CD4-positive, alpha-beta T cell treated with Interleukin-4 for 4 hours (primary cell): ENCODE measurements around the gene MTMR12.
A peak's percentile ranks its signal among the peaks of the same experiment; 100 is the strongest.
"Not testable (repeated sequence)": the region's sequence is repeated elsewhere in the genome, so short reads cannot be mapped to it uniquely, and the experiment has no call there.

Source experiments
- DNase-seq: peaks from one replicate; pipeline ENCODE4 v3.0.0-alpha.2; 2020

Gene MTMR12

DNA sequence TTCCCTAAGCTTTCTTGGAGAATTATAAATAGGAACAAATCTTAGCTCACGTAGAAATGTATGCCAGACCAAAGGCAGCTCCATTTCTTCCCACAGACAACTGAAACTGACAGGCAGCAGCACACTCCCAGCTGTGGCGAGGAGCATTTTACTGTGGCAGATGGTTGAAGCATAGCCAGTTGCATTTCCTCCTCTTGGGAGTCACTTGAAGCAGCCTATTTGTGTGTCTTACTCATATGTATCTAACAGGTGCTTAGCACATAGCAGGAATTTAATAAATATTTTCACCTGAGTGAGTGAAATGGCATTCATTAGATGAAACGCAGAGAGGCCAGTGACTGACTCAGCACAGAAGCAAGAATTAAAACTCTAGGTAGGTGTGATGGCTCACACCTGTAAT is 12.3 kb upstream of the MTMR12 start:
- DNase-seq: no peak

- DNase-seq: no peak
Measured at GRCh38 chr5:32323741-32324140, 11.0 kb upstream of the MTMR12 start.

- no peak for DNase-seq
Measured at GRCh38 chr5:32322882-32323281, 10.1 kb upstream of the MTMR12 start.

- DNase-seq: not testable (repeated sequence)
Measured at GRCh38 chr5:32321787-32322186, 9.0 kb upstream of the MTMR12 start.

DNA sequence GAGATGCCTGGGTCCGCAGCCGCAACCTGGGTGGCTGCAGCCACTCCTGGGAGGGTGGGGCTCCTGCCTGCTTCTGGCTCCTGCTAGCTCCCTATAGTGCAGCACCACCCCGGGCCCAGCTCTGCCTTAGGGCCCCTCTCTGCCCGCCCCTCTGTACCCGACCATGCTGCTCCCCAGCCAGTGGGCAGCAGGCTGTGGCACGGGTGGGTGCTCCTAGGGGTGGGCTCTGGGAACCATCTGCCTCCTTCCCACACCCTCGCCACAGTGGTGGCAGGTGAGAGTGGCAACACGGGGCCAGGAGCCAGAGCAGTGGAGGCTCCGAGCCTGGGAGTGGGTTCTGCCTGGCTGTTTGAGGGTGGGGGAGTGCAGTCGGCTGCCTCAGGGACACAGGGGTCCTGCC is 7.8 kb upstream of the MTMR12 start:
- no peak for DNase-seq

DNA sequence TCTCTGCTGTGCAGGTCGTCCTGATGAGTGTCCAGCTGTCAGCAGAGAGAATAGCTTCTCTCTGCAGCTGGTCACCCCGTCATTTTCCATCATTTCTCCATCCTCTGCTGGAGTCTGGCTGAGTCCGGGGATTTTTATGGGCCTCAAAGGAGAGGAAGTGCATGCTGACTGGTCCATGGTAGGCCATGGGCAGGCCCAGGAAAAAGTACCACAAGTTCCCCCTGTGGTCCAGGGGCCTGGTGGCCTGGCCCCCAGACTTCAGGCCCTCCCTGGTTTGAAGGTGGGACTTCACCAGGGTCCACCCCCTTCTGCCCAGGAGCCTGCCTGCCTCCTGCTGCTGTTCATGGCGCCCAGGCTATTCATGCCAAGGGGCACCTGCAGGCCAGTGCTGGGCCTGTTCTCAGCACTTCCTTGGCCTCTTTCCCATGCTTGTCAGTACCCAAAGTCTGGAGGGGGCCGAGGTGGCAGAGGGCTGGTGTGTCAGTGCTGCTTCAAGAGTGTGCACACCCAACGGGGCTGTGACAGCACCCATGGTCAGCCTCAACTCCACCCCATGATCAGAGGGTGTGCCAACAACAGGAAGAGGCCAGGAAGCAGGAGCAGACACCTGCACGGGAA is 7.3 kb upstream of the MTMR12 start:
- DNase-seq: no peak

- no peak for DNase-seq
Measured at GRCh38 chr5:32319392-32319791, 6.7 kb upstream of the MTMR12 start.

GRCh38 chr5:32317041-32317440 is 4.3 kb upstream of the MTMR12 start:
- no peak for DNase-seq

DNA sequence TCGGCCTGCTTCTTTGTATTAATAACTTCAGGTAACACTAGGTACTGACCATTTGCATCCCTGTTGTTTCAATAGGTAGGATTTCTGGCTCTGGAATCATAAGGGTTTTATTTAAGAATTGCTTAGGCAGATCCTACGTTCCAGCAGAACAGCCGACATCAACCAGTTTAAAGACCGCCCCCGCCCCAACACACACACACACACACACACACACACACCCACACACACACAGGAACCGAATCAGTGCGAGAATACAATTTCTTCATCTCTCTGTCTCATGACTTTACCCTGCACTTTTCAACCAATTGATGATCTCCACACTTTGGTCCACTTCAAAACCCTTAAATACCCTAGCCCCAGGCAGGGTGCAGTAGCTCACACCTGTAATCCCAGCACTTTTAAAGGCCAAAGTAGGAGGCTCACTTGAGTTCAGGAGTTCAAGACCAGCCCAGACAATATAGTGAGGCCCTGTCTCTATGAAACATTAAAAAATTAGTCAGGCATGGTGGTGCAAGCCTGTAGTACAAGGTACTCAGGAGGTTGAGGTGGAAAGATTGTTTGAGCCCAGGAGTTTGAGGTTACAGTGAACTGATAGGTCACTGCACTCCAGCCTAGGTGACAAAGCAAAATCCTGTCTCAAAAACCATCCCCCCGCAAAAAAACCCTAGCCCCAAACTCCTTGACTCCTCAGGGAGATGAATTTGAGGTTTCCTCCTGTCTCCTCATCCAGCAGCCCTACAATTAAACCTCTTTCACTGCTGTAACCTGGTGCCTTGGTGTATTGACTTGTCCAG is 2.7 kb upstream of the MTMR12 start:
- no peak for DNase-seq

DNA sequence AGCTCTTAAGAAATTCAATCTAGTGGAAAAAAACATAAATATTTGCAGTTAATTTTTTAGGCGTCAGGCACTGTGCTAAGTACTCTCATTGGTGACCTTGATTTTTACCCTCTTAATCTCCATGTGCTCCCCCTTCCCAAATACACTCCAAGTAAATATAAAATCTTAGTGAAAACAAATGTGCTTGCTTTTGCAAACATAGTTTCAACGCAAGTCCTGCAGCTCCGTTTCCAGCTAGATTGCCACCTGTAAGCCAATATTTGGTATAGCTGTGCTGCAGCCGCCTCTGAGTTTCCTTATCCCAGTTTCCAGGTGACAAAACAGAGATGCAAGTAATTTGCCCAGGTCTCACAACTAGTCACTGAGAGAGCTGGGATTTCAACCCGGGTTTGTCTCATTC is 1.9 kb upstream of the MTMR12 start:
- DNase-seq: no peak

DNA sequence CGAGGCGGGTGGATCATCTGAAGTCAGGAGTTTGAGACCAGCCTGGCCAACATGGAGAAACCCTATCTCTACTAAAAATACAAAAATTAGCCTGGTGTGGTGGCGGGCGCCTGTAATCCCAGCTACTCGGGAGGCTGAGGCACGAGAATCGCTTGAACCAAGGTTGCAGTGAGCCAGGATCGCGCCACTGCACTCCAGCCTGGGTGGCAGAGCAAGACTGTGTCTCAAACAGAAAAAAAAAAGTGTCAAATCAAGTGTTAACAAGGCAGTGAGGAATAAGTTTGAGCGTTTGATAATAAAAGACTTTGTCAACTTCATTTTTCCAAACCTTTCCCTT is 1.4 kb upstream of the MTMR12 start:
- DNase-seq: not testable (repeated sequence)

DNA sequence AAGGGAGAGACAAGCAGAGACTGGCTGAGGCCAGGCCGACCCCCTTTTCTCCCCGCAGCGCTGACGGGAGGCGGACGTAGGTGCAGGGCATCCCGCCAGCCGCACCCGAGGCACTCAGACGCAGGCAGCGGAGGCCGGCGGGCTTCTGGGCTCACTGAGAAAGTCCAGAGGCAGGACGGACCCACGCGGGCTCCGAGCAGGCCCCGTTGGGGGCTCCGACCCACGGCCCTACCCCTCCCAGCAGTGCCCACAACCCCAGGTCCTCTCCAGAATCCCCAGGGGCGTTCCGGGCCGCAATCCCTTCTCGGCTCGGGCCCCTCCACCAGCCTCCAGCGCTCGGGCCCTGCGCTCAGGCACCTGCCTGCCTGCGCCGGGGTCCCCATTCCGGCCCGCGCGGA is 543 bp downstream of the MTMR12 start:
- DNase-seq: peak; percentile 13

DNA sequence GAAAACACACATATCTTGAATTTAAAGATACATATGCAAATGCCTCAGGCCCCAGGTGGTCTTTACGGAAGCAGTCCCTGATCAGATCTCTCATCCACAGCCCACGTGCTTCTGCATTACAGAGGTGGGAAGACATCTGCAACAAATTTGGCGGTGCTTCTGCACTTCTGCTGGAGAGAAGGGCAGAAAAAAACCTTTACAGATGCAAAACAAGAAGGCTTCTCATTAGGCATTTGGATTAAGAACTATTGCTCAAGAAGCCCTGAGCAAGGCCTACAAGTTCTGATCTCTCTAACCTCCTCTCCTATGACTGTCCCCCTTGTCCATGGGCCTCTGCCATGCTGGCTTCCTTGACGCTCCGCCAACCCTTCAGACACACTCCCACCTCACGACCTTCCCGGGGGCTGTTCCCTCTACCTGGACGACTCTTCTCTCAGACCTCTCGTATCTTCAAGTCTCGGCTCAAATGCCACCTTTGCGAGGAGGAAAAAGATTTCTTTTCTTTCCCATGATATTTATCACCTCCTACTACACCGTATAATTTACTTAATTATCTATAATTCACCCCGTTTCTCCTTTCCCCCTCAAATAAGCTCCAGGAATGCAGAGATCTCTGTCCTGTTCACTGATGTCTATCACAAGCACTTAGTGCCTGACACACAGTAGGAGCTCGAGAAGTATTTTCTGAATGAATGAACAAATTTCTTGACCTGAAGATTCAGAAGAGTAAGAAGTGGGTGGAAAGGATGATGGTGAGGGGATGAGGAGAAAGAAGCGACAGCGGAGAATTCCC is 1.1 kb downstream of the MTMR12 start:
- no peak for DNase-seq

DNA sequence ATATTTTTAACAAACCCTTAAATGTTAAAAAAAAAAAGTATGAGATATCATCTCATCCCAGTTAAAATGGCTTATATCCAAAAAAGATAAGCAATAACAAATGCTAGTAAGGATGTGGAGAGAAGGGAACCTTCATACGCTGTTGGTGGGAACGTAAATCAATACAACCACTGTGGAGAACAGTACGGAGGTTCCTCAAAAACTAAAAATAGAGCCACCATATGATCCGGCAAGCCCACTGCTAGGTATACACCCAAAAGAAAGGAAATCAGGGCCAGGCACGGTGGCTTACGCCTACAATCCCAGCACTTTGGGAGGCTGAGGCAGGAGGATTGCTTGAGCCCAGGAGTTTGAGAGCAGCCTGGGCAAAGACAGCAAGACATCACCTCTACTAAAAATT is 3.0 kb downstream of the MTMR12 start:
- DNase-seq: no peak

DNA sequence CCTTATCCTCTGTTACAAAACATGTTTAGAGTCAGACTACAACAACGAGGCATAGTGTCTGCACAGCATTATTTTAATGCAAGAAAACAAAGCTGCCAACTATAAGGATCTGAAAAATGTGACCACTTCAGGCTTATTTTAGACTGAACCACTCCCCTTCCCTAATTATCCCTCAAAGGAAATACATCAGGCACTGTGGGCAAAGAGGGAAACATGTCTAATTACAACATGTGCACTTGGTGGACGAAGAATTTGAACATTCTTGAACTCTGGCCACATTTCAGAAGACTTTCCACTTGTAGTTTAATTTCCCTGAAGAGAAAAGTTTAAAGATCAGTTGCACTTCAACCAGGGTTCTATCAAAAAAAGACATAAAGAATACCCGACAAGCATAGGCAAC is 3.8 kb downstream of the MTMR12 start:
- DNase-seq: no peak

DNA sequence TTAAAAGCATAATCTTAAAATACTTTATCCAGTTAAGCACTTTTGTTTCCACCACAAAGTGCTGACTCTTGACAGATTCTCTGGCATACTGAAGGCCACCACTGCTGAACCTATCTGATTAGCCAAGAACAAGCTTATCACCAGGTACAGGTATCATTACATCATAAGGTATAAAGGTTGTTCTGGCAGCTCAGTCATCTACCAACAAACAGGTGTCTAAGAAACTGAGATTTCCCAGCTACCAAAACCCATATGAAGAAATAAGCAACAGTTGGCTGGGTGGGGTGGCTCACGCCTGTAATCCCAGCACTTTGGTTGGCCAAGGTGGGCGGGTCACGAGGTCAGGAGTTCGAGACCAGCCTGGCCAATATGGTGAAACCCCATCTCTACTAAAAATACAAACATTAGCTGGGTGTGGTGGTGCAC is 5.0 kb downstream of the MTMR12 start:
- DNase-seq: no peak

- DNase-seq: no peak
Measured at GRCh38 chr5:32304622-32305021, 8.1 kb downstream of the MTMR12 start.

DNA sequence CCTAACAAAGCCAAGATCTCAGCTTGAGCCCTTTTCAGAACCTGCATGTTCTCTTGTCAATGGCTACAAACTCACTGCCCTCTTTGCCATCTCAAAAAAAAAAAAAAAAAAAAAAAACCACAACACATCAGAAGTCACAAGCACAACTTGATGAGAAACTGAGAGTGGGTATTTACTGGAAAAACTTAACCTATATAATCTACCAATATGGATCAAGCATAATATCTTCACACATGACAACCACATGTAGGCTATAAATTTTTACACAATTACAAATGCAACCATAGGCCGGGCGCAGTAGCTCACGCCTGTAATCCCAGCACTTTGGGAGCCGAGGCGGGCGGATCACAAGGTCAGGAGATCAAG is 9.0 kb downstream of the MTMR12 start:
- DNase-seq: no peak

DNA sequence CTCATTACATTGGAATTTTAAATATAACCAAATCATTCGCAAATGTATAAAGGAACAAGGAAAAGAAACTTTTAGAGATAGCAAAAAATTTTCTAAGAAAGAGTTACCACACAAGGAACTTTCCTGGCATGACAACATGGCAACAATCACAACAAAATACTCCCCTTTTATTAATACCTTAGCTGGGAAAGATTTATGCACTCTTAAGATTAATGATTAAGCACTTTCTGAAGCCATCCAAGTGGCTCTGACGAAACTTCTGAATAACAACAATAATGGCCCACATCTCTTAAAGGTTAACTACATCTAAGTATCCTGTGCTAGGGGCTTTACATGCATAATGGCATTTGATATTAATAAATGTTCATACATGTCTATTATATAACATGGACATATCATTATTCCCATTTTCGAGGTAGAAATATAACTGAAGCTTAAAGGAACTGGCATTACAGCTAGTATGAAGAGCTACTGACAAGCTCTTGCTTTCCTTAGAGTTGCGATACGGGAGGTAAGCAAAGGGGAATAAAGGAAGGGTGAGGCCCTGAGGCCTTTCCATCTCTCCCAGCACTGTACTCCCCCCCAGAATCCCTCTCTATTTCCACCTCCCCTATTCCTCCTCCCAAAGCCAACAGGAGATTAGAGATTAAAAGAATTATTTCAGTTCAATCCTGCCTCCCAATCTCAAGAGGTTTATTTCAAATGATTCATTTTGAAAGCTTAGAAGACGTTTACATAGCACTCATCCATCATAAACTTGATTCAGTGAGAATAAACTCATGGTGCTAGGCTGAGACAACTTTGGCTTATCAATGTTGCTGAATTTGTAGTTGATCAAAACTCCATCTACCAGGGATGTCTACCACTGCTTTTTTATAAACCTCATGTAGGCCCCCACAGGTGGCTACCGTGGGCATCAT is 9.6 kb downstream of the MTMR12 start:
- no peak for DNase-seq

- no peak for DNase-seq
Measured at GRCh38 chr5:32301891-32302290, 10.8 kb downstream of the MTMR12 start.

DNA sequence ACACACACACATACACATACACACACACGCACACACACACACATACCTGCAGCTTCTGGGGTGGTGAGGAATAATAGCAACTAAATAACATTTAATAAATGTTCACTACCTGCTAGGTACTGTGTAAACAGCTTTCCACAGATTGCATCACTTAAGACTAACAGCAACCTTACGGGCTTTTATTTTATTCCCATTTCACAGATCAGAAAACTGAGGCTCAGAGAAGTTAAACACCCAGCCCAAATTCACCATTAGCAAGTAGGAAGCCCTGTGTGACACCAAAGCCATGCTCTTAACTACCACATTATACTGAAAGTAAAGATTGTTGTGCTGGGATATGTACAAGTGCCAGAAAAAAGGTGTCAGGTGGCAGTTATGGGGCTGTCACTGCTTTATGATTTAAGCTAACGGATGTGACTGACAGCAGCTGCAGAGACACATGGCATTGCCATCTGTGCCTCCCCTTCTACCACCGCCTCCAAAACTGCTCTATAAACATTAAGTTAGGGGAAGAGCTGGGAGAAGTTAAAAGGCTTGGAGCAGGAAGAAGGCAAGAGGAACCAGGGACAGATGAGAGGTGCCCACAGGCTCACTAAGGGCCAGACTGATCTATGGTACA is 13.6 kb downstream of the MTMR12 start:
- no peak for DNase-seq

- DNase-seq: no peak
Measured at GRCh38 chr5:32298059-32298415, 14.7 kb downstream of the MTMR12 start.
